Chondrocyte (in vitro differentiated cells): ENCODE measurements around the gene WWOX. TPM values are rescaled to one million over a fixed set of nuclear protein-coding genes. Genes with fewer than 3 reads are reported as not detected.

Source experiments
- DNase-seq: peaks from one replicate; pipeline ENCODE4 v3.0.0; 2021; ENCODE audit warnings: mixed read lengths, low spot score
- H3K27ac Mint-ChIP-seq: one replicate; pipeline ENCODE4 v1.8.0; 2021; ENCODE audit warnings: mild to moderate bottlenecking, moderate library complexity, mixed read lengths; ENCODE audit not compliant: unreplicated experiment
- H3K27me3 Mint-ChIP-seq: 2 replicates; pipeline ENCODE4 v1.8.0; 2021; ENCODE audit warnings: low read depth, mixed read lengths
- H3K36me3 Mint-ChIP-seq: 2 replicates; pipeline ENCODE4 v1.8.0; 2021; ENCODE audit warnings: low read depth, mixed read lengths
- H3K4me1 Mint-ChIP-seq: 2 replicates; pipeline ENCODE4 v1.8.0; 2021; ENCODE audit warnings: low read depth, mild to moderate bottlenecking, mixed read lengths
- H3K4me3 Mint-ChIP-seq: one replicate; pipeline ENCODE4 v1.8.0; 2021; ENCODE audit warnings: mild to moderate bottlenecking, moderate library complexity, mixed read lengths; ENCODE audit not compliant: unreplicated experiment
- H3K9me3 Mint-ChIP-seq: 2 replicates; pipeline ENCODE4 v1.8.0; 2021; ENCODE audit warnings: low read depth, mixed read lengths
- CTCF ChIP-seq: fragments of 200-600 bp; sonication (generic); IDR thresholded peaks from 2 replicates; pipeline ENCODE4 v1.5.0; 2021; ENCODE audit warnings: antibody characterized with exemption, mild to moderate bottlenecking, moderate library complexity
- total RNA-seq: library from RNA; stranded (reverse); gene quantifications from 3 replicates; pipeline ENCODE4 v1.2.1, GENCODE V29; 2021

WWOX gene
- total RNA-seq, 1 donor from 2014 or later = 12.1 TPM

GRCh38 chr16:78607022-78607421, 507.6 kb downstream of the WWOX start:
- no peak overlapping the region for H3K27ac Mint-ChIP-seq
- H3K36me3 Mint-ChIP-seq = no peaks in the 10 kb centered on the region
- H3K4me3 Mint-ChIP-seq = no peak overlapping the region
- no peak for TF ChIP-seq CTCF
- no peak for DNase-seq
- peaks cover 29% of the 10 kb centered on the region for H3K4me1 Mint-ChIP-seq
- H3K27me3 Mint-ChIP-seq = no peaks in the 10 kb centered on the region
- H3K9me3 Mint-ChIP-seq = peaks cover 3% of the 10 kb centered on the region

- Mint-ChIP-seq H3K4me3 (no peak overlapping the region), H3K4me1 (peaks cover 29% of the 10 kb centered on the region), H3K9me3 (peaks cover 3% of the 10 kb centered on the region), H3K27ac (peak overlapping the region; percentile 71), H3K36me3 (no peaks in the 10 kb centered on the region), H3K27me3 (no peaks in the 10 kb centered on the region)
- DNase-seq = no peak
- TF ChIP-seq CTCF = no peak
These were observed 508.0 kb downstream of the WWOX start for GRCh38 chr16:78607465-78607864.

- Mint-ChIP-seq H3K9me3 (peaks cover 3% of the 10 kb centered on the region), H3K27me3 (no peaks in the 10 kb centered on the region), H3K4me3 (peak overlapping the region; percentile 52), H3K36me3 (no peaks in the 10 kb centered on the region), H3K27ac (peak overlapping the region; percentile 75), H3K4me1 (peaks cover 29% of the 10 kb centered on the region)
- DNase-seq = no peak
- no peak for TF ChIP-seq CTCF
These were observed 508.9 kb downstream of the WWOX start for GRCh38 chr16:78608305-78608776.

GRCh38 chr16:78609402-78610274, 510.2 kb downstream of the WWOX start:
- Mint-ChIP-seq H3K4me3 (peak overlapping the region; percentile 53), H3K9me3 (peaks cover 3% of the 10 kb centered on the region), H3K36me3 (no peaks in the 10 kb centered on the region), H3K27me3 (no peaks in the 10 kb centered on the region), H3K27ac (peak overlapping the region; percentile 75), H3K4me1 (peaks cover 29% of the 10 kb centered on the region)
- no peak for DNase-seq
- TF ChIP-seq CTCF = no peak

- H3K4me3 Mint-ChIP-seq = no peak overlapping the region
- no peaks in the 10 kb centered on the region for H3K36me3 Mint-ChIP-seq
- peaks cover 3% of the 10 kb centered on the region for H3K9me3 Mint-ChIP-seq
- no peak for TF ChIP-seq CTCF
- no peak overlapping the region for H3K27ac Mint-ChIP-seq
- no peaks in the 10 kb centered on the region for H3K27me3 Mint-ChIP-seq
- H3K4me1 Mint-ChIP-seq = peaks cover 29% of the 10 kb centered on the region
- no peak for DNase-seq
These were observed 511.9 kb downstream of the WWOX start for GRCh38 chr16:78611318-78611717.
